Activated T-cell treated with anti-CD3 and anti-CD28 coated beads, Interleukin-2, amount 50 U/mL, for 1 hour (primary cell): ENCODE data around the gene PKMYT1.
"Not testable (repeated sequence)": the region's sequence is repeated elsewhere in the genome, so short reads cannot be mapped to it uniquely, and the experiment has no call there.

Experiments
- DNase-seq: peaks from one replicate; pipeline ENCODE4 v3.0.0-alpha.2; 2020

PKMYT1 gene

DNA sequence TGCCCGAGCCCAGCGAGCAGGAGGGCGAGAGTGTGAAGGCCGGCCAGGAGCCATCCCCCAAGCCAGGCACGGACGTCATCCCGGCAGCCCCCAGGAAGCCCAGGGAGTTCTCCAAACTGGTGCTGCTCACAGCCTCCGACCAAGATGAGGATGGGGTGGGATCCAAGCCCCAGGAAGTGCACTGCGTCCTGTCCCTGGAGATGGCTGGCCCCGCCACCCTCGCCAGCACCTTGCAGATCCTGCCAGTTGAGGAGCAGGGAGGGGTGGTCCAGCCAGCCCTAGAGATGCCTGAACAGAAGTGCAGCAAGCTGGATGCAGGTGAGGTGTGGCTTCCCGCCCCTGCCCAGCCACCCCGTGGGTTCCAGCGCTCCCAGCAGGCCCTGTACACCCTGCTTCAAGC, 50.6 kb downstream of the PKMYT1 start:
- no peak for DNase-seq

DNA sequence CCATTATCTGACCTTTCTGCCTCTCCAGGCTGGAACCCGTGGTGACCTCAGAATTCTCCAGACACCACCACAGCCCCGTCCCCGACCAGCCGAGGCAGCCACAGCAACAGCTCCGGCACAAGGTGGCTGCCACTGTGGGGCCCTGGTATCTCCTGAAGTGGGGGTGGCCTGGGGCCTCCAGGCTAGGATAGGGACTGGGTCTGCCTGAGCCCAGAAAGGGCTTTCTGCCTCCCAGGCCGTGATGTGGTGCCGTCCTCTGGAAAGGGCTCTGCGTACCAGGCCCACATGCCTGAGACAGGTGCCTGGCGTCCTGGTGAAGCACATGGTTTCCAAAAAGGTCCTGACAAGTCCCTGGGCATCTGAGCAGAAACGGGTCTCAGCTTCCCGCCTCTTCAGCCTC, 51.5 kb downstream of the PKMYT1 start:
- DNase-seq = no peak

DNA sequence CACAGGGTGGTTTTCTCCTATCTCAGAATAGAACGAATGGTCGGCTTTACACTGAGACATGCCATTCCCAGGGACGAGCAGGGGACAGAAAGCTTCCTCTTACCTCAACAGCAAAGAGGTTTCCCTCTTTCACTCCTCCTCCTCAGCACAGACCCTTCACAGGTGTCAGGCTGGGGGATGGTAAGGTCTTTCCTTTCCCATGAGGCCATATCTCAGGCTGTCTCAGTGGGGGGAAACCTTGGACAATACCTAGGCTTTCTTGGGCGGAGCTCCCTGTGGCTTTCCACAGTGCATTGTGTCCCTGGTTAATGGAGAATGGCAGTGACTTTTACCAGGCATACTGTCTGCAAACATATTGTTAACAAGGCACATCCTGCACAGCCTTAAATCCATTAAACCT, 52.1 kb downstream of the PKMYT1 start:
- not testable (repeated sequence) for DNase-seq

DNA sequence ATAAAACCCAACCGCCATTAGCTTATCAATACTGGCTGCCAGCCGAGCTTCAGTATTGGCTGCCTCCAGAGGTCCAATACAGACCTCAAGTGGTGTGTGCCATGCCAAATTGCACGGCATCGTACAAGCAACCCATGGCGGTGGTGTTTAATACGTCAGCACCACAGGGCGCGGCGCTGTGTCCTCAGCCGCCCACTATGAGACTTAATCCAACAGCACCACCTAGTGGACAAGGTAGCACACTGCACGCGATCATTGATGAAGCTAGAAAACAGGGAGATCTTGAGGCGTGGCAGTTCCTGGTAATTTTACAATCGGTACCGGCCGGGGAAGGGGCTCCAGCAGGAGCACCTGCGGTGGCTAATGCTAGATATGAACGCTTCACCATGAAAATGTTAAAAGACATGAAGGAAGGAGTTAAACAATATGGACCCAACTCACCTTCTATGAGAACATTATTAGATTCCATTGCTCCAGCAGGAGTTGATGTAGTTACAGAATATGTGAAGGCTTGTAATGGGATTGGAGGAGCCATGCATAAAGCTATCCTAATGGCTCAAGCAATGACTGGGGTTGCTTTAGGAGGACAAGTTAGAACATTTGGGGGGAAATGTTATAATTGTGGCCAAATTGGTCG, 53.1 kb downstream of the PKMYT1 start:
- peak; percentile 87 for DNase-seq

DNA sequence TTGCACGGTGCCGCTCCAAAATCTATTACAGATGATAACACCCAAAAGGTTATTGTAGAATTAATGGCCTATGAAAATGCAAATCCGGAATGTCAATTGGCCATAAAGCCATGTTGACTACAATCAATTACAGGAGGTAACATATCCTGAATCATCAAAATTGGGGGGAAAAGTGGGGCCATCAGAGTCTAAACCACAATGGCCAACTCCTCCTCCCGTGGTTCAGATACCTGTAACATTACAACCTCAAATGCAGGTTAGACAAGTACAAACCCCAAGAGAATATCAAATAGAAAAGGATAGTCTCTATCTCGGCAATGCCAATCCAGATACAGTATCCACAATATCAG, 53.6 kb downstream of the PKMYT1 start:
- no peak for DNase-seq

DNA sequence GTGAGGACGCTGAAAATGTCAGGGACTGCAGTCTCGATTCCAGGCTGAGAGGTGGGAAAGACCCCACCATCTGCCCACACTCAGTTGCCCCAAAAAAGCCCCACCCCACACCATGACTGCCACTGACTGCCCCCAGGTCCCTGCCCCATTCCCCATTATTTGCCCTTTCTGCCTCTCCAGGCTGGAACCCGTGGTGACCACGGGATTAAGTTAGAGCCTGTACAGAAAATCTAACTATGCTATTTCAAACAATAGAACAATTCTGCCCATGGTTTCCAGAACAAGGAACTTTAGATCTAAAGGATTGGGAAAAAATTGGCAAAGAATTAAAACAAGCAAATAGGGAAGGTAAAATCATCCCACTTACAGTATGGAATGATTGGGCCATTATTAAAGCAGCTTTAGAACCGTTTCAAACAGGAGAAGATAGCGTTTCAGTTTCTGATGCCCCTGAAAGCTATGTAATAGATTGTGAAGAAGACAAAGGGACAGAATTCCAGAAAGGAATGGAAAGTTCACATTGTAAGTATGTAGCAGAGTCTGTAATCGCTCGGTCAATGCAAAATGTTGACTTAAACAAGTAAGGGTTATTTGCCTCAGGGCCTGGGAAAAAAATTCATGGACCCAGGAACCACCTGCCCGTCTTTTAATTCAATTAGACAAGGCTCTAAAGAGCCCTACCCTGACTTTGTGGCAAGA, 54.1 kb downstream of the PKMYT1 start:
- DNase-seq = no peak

DNA sequence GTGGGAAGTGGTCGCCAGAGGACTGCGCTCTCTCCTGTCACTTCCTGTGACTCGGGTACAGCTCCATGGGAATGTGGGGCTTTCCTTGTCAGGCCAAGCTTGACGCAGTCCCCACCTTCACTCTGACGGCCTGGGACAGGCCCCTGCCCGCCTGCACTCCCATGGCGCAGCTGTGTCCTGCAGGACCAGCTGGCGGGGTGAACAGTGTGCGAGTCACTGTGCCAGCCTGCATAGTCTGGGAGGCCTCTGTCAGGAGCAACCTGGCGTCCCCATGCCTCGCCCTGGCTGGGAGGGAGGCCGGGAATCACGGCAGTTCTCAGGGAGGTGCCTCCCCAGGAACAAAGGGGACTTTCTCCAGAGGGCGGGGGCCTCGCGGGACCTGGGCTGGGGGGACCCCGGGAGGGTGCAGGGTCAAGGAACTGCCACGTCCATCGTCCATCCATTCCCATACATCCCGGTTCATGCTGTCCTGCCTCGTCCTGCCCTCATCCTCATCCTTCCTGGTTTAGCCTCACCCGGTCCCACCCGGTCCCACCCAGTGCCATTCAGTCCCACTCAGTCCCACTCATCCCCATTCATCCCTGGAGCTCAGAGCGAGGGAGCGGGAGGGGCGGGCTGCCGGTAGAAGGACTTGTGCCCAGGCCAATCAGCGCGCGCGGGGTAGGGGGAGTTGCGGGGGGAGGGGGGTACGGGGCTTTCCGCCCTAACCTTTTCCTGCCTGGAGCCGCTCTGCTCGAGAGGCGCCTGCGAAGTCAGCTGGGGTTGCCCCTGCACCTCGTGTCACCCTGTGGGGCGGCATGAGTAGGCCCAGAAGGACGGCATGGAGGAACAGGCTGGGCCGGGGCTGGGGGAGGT, 55.1 kb downstream of the PKMYT1 start:
- DNase-seq = no peak

DNA sequence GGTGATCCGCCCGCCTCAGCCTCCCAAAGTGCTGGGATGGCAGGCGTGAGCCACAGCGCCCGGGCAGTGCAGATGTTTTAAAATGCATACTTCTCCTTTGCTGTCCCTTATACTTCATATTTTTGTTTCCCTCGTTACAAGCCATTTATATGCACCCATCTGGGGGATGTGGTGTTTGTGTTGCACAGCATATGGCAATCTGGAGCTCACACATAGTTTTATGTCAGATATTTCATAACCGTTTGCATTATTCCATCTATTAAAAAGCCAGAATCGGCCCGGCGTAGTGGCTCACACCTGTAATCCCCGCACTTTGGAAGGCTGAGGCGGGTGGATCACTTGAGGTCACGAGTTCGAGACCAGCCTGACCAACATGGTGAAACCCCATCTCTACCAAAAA, 56.8 kb downstream of the PKMYT1 start:
- DNase-seq = no peak
